Measurements from ENCODE around the gene SLBP. TPM values are rescaled to one million over a fixed set of nuclear protein-coding genes. Genes with fewer than 3 reads are reported as not detected.

Gene SLBP
- total and polyA plus RNA-seq, 10 of the 15 experiments (the other 5 are each of a cell fraction or from before 2014, with no cell fraction given), result 94.4 to 278 (median 158) TPM

GRCh38 chr4:1716065-1716945 lies 4.2 kb upstream of the SLBP start:
- in situ Hi-C loops (cut with MboI) (no loop called here), intact Hi-C loops (cut with micrococcal nuclease; ENCODE audit: unreplicated experiment) (no loop called here)
- POLR2A ChIA-PET, result no interaction called here
- H3K9ac ChIP-seq (ENCODE audit: control insufficient read depth, insufficient read depth, low read length), result no peak overlapping the region
- FAIRE-seq (no peak), ATAC-seq (no peak), DNase-seq (ENCODE audit: low read depth, low spot score) (no peak)
- peaks cover 4% of the 10 kb centered on the region for H4K20me1 ChIP-seq (ENCODE audit: control insufficient read depth, insufficient read depth)
- TF ChIP-seq SREBF1 (IDR thresholded peaks at IDR 0.05; ENCODE audit: low read length) (no peak), RCOR1 (conservative IDR thresholded peaks at IDR 0.05; ENCODE audit: low read depth, low read length) (no peak), POLR2A (IDR thresholded peaks at IDR 0.05; ENCODE audit: low read depth, low read length) (no peak), STAT1 (conservative IDR thresholded peaks at IDR 0.05) (no peak), ZNF274 (IDR thresholded peaks at IDR 0.05; ENCODE audit: insufficient read depth, insufficient read length) (no peak), YY1 (IDR thresholded peaks at IDR 0.05; ENCODE audit: low read depth, low read length) (no peak), ZNF384 (IDR thresholded peaks at IDR 0.05; ENCODE audit: borderline replicate concordance, low read depth, low read length) (no peak)
- no TSS peak for BruUV-seq (replicated peaks)
- RAD21 ChIA-PET (ENCODE audit: unreplicated experiment), result interaction anchor here (1.3 to 2.5 kb wide), 2 partner anchors 8 to 23 kb away, joined by 3 to 14 read pairs; no protein-coding TSS in a partner anchor
- H2AFZ ChIP-seq (ENCODE audit: control insufficient read depth, low read depth, low read length), result no peak overlapping the region
- peaks cover 29% of the 10 kb centered on the region for H3K4me1 ChIP-seq (ENCODE audit: control insufficient read depth, insufficient read depth, low read length)
- H3K4me3 ChIP-seq, result no peak overlapping the region
- peak overlapping the region; percentile 49 for H3K4me2 ChIP-seq (ENCODE audit: control insufficient read depth, insufficient read depth)
- CTCF ChIA-PET, result interaction anchor here (0.7 to 16.2 kb wide), 2 partner anchors 13 to 23 kb away, joined by 3 to 258 read pairs; no protein-coding TSS in a partner anchor
- SMC1A ChIA-PET (ENCODE audit: uncharacterized antibody, unreplicated experiment), result interaction anchor here (1.2 kb wide), 1 partner anchor 23 kb away, joined by 3 read pairs; no protein-coding TSS in a partner anchor
- no peaks in the 10 kb centered on the region for H3K27me3 ChIP-seq (replicated peaks in 1 of 2; ENCODE audit: control insufficient read depth in 2 of 2, insufficient read depth in 2 of 2, low read length in 1 of 2)
- H3K27ac ChIP-seq (ENCODE audit: control insufficient read depth, insufficient read depth), result no peak overlapping the region
- H3K9me3 ChIP-seq (replicated peaks; ENCODE audit: control insufficient read depth, insufficient read depth, low read length), result no peaks in the 10 kb centered on the region
- H3K36me3 ChIP-seq (ENCODE audit: control insufficient read depth in 2 of 2, insufficient read depth in 2 of 2, low read length in 1 of 2), result peaks cover 4 to 6% of the 10 kb centered on the region in 2 experiments
- peaks cover 68% of the 10 kb centered on the region for H3K79me2 ChIP-seq (ENCODE audit: control insufficient read depth, insufficient read depth, low read length)
- WGBS (ENCODE audit: insufficient coverage, insufficient replicate concordance, low lambda C conversion rate, missing lambda C conversion rate), result 79% methylated on average over 15 of the region's 15 CpGs

All from GM12878 (cell line).